WTC11 (cell line): ENCODE measurements around the gene DCLK2. TPM values are rescaled to one million over a fixed set of nuclear protein-coding genes. Genes with fewer than 3 reads are reported as not detected.

Source experiments
- ATAC-seq: fragments of 200-7000 bp; cut with Tn5 transposase; 2 replicates; pipeline ENCODE4 v1.10.0; 2021; ENCODE audit warnings: mild to moderate bottlenecking, moderate library complexity
- CTCF ChIA-PET: fragments of 300-600 bp; sonication (Branson Sonifier 250); formaldehyde crosslinking; loops from one replicate; lab custom pipeline; 2021; ENCODE audit warnings: antibody characterized with exemption; lab: Charles Lee
- POLR2A ChIA-PET: fragments of 350-600 bp; sonication (Branson Sonifier 250); formaldehyde crosslinking; loops from one replicate; lab custom pipeline; 2021; ENCODE audit warnings: antibody characterized with exemption; lab: Charles Lee
- DNase-seq: peaks from one replicate; pipeline ENCODE4 v3.0.0; 2021; ENCODE audit warnings: low spot score
- H3K27ac Mint-ChIP-seq: 2 replicates; pipeline ENCODE4 v1.8.0; 2021; ENCODE audit warnings: mixed read lengths
- H3K27me3 Mint-ChIP-seq: 2 replicates; pipeline ENCODE4 v1.8.0; 2021; ENCODE audit warnings: low read depth, mild to moderate bottlenecking, moderate library complexity, mixed read lengths
- H3K36me3 Mint-ChIP-seq: 2 replicates; pipeline ENCODE4 v1.8.0; 2021; ENCODE audit warnings: mixed read lengths
- H3K4me1 Mint-ChIP-seq: 2 replicates; pipeline ENCODE4 v1.8.0; 2022; ENCODE audit warnings: mixed read lengths
- H3K4me3 Mint-ChIP-seq: 2 replicates; pipeline ENCODE4 v1.8.0; 2021; ENCODE audit warnings: mild to moderate bottlenecking, moderate library complexity, mixed read lengths
- H3K9me3 Mint-ChIP-seq: 2 replicates; pipeline ENCODE4 v1.8.0; 2021; ENCODE audit warnings: mixed read lengths
- ARID4B ChIP-seq: sonication (generic); formaldehyde crosslinking; IDR thresholded peaks from 2 replicates; pipeline ENCODE4 v1.8.0; 2023; ENCODE audit warnings: missing genetic modification reagents, mild to moderate bottlenecking, borderline replicate concordance
- ATF6 ChIP-seq: sonication (generic); formaldehyde crosslinking; IDR thresholded peaks from 2 replicates; pipeline ENCODE4 v1.8.1; 2023; ENCODE audit warnings: mild to moderate bottlenecking, missing genetic modification reagents
- CREB1 ChIP-seq: sonication (generic); formaldehyde crosslinking; IDR thresholded peaks from 2 replicates; pipeline ENCODE4 v1.8.0; 2023; ENCODE audit warnings: mild to moderate bottlenecking, missing genetic modification reagents
- CREM ChIP-seq: sonication (generic); formaldehyde crosslinking; IDR thresholded peaks from 2 replicates; pipeline ENCODE4 v1.8.1; 2022; ENCODE audit warnings: mild to moderate bottlenecking, missing genetic modification reagents, moderate library complexity
- FOXK1 ChIP-seq: sonication (generic); formaldehyde crosslinking; IDR thresholded peaks from 2 replicates; pipeline ENCODE4 v1.8.0; 2022; ENCODE audit warnings: mild to moderate bottlenecking, moderate library complexity, missing genetic modification reagents
- GTF2I ChIP-seq: fragments of 250-450 bp; sonication (Bioruptor Pico); conservative IDR thresholded peaks from 2 replicates; pipeline ENCODE4 v1.4.0; 2021; ENCODE audit warnings: mild to moderate bottlenecking
- IRF1 ChIP-seq: sonication (generic); formaldehyde crosslinking; IDR thresholded peaks from 2 replicates; pipeline ENCODE4 v1.8.0; 2023; ENCODE audit warnings: missing genetic modification reagents
- KAT7 ChIP-seq: sonication (generic); formaldehyde crosslinking; IDR thresholded peaks from 2 replicates; pipeline ENCODE4 v1.8.1; 2023; ENCODE audit warnings: missing genetic modification reagents, mild to moderate bottlenecking, borderline replicate concordance
- MLX ChIP-seq: sonication (generic); formaldehyde crosslinking; IDR thresholded peaks from 2 replicates; pipeline ENCODE4 v1.8.1; 2023; ENCODE audit warnings: mild to moderate bottlenecking, missing genetic modification reagents, moderate library complexity
- MYBL2 ChIP-seq: sonication (generic); formaldehyde crosslinking; IDR thresholded peaks from 2 replicates; pipeline ENCODE4 v1.8.1; 2023; ENCODE audit warnings: mild to moderate bottlenecking, moderate library complexity, missing genetic modification reagents
- NR1H2 ChIP-seq: sonication (generic); formaldehyde crosslinking; IDR thresholded peaks from 2 replicates; pipeline ENCODE4 v1.9.0; 2021; ENCODE audit warnings: mild to moderate bottlenecking, moderate library complexity, missing genetic modification reagents
- OVOL2 ChIP-seq: fragments of 250-450 bp; sonication (Bioruptor Pico); IDR thresholded peaks from 2 replicates; pipeline ENCODE4 v1.9.0; 2021; ENCODE audit warnings: mild to moderate bottlenecking, borderline replicate concordance
- SMAD4 ChIP-seq: sonication (generic); formaldehyde crosslinking; IDR thresholded peaks from 2 replicates; pipeline ENCODE4 v1.8.0; 2022; ENCODE audit warnings: mild to moderate bottlenecking, missing genetic modification reagents
- TEAD4 ChIP-seq: sonication (generic); formaldehyde crosslinking; IDR thresholded peaks from 2 replicates; pipeline ENCODE4 v1.8.0; 2022; ENCODE audit warnings: mild to moderate bottlenecking, missing genetic modification reagents
- ZNF317 ChIP-seq: sonication (generic); formaldehyde crosslinking; IDR thresholded peaks from 2 replicates; pipeline ENCODE4 v1.8.1; 2023; ENCODE audit warnings: low read depth, mild to moderate bottlenecking, moderate library complexity, missing genetic modification reagents, borderline replicate concordance
- ZNF416 ChIP-seq: fragments of 250-450 bp; sonication (Bioruptor Pico); IDR thresholded peaks from 2 replicates; pipeline ENCODE4 v1.9.0; 2021; ENCODE audit warnings: mild to moderate bottlenecking, inconsistent platforms
- ZNF671 ChIP-seq: fragments of 250-450 bp; sonication (Bioruptor Pico); IDR thresholded peaks from 2 replicates; pipeline ENCODE4 v1.8.0; 2021; ENCODE audit warnings: mild to moderate bottlenecking
- ZSCAN18 ChIP-seq: fragments of 250-450 bp; sonication (Bioruptor Pico); IDR thresholded peaks from 2 replicates; pipeline ENCODE4 v2.1.2; 2022; ENCODE audit warnings: mild to moderate bottlenecking, moderate library complexity
- total RNA-seq: library from RNA; stranded (reverse); gene quantifications from 3 replicates; pipeline ENCODE4 v1.2.3, GENCODE V29; 2021

Gene DCLK2
- total RNA-seq, 1 experiment from 2014 or later, result 0.17 TPM

GRCh38 chr4:150209140-150209829 lies 131.0 kb downstream of the DCLK2 start (continued):
- TF ChIP-seq ZSCAN18 (CRISPR knock-in tag), result no peak
- TF ChIP-seq ATF6, result no peak
- no peak for TF ChIP-seq KAT7

- no peaks in the 10 kb centered on the region for H3K4me1 Mint-ChIP-seq
- no peaks in the 10 kb centered on the region for H3K9me3 Mint-ChIP-seq
- POLR2A ChIA-PET, result no interaction called here
- CTCF ChIA-PET, result interaction anchor here (0.9 to 2.3 kb wide), 2 partner anchors 11 to 31 kb away, joined by 3 to 13 read pairs; no protein-coding TSS in a partner anchor
- H3K27ac Mint-ChIP-seq, result no peak overlapping the region
- H3K27me3 Mint-ChIP-seq, result no peaks in the 10 kb centered on the region
- ATAC-seq (no peak), DNase-seq (no peak)
- no peaks in the 10 kb centered on the region for H3K36me3 Mint-ChIP-seq
- TF ChIP-seq CREM, result no peak
- no peak for TF ChIP-seq MYBL2
- TF ChIP-seq IRF1 (CRISPR knock-in tag), result no peak
- no peak for TF ChIP-seq MLX
- no peak for TF ChIP-seq ARID4B (CRISPR knock-in tag)
- no peak for TF ChIP-seq TEAD4
- TF ChIP-seq ZNF416 (CRISPR knock-in tag), result no peak
- TF ChIP-seq CREB1 (CRISPR knock-in tag), result no peak
- no peak for TF ChIP-seq ZNF671
- no peak for TF ChIP-seq FOXK1 (CRISPR knock-in tag)
- TF ChIP-seq NR1H2, result no peak
- no peak for TF ChIP-seq SMAD4 (CRISPR knock-in tag)
- no peak for TF ChIP-seq GTF2I (CRISPR knock-in tag)
- no peak for TF ChIP-seq OVOL2 (CRISPR knock-in tag)
- no peak for TF ChIP-seq ZNF317
- H3K4me3 Mint-ChIP-seq, result no peak overlapping the region
These were observed 132.8 kb downstream of the DCLK2 start for GRCh38 chr4:150211016-150211415.
